IMR-90 (cell line): ENCODE results near the gene NRL. TPM values are rescaled to one million over a fixed set of nuclear protein-coding genes. Genes with fewer than 3 reads are reported as not detected.

ENCODE experiments used
- ATAC-seq: fragments of 200-7000 bp; cut with Tn5 transposase; 2 replicates; pipeline ENCODE4 v1.9.1; 2020; ENCODE audit warnings: low read depth, mild to moderate bottlenecking, moderate library complexity
- BruUV-seq: library from RNA; stranded (reverse); fragments of 400-500 nt; replicated peaks from 2 replicates; lab custom pipeline; 2021; lab: Mats Ljungman, UMichigan
- CTCF ChIA-PET: fragments of 300-600 bp; formaldehyde crosslinking; extraction: SDS; loops from one replicate; lab custom pipeline; 2021; ENCODE audit warnings: antibody characterized with exemption; lab: Yijun Ruan, JAX
- POLR2A ChIA-PET: fragments of 300-600 bp; sonication (Branson Sonifier 250); formaldehyde crosslinking; loops from one replicate; lab custom pipeline; 2022; ENCODE audit warnings: antibody characterized with exemption; ENCODE audit not compliant: unreplicated experiment; lab: Charles Lee
- DNase-seq: peaks from one replicate; pipeline ENCODE4 v3.0.0; 2013
- H2AFZ ChIP-seq: replicated peaks from 2 replicates; pipeline ENCODE3; 2013; ENCODE audit warnings: low read length, mild to moderate bottlenecking; ENCODE audit not compliant: poor library complexity
- H2AK5ac ChIP-seq: 2 replicates; pipeline ENCODE4 v1.6.1; 2013; ENCODE audit warnings: low read depth, low read length, inconsistent platforms
- H2AK9ac ChIP-seq: replicated peaks from 2 replicates; pipeline ENCODE3; 2013; ENCODE audit warnings: mild to moderate bottlenecking, low read depth, low read length, moderate library complexity; ENCODE audit not compliant: poor library complexity
- H2BK120ac ChIP-seq: 2 replicates; pipeline ENCODE4 v1.6.1; 2013; ENCODE audit warnings: low read depth, low read length, inconsistent platforms
- H2BK15ac ChIP-seq: 3 replicates; pipeline ENCODE4 v1.6.1; 2013; ENCODE audit warnings: low read depth, low read length, inconsistent platforms
- H2BK20ac ChIP-seq: 2 replicates; pipeline ENCODE4 v1.6.1; 2013; ENCODE audit warnings: low read depth, mild to moderate bottlenecking, inconsistent platforms, low read length, moderate library complexity
- H2BK5ac ChIP-seq: 2 replicates; pipeline ENCODE4 v1.6.1; 2013; ENCODE audit warnings: mild to moderate bottlenecking, low read depth, low read length, inconsistent platforms; ENCODE audit not compliant: poor library complexity, severe bottlenecking
- H3K14ac ChIP-seq: replicated peaks from 2 replicates; pipeline ENCODE4 v1.6.1; 2013; ENCODE audit warnings: low read depth, low read length, inconsistent platforms
- H3K18ac ChIP-seq: 2 replicates; pipeline ENCODE4 v1.6.1; 2013; ENCODE audit warnings: low read depth, low read length, control low read depth
- H3K23ac ChIP-seq: 2 replicates; pipeline ENCODE4 v1.6.1; 2013; ENCODE audit warnings: low read depth, low read length, inconsistent platforms
- H3K27ac ChIP-seq: 2 replicates; pipeline ENCODE4 v1.5.1; 2013; ENCODE audit warnings: mild to moderate bottlenecking, control low read depth, low read length; ENCODE audit not compliant: insufficient read depth
- H3K27me3 ChIP-seq: 2 replicates; pipeline ENCODE4 v1.6.1; 2013; ENCODE audit warnings: low read length; ENCODE audit not compliant: control insufficient read depth, insufficient read depth
- H3K36me3 ChIP-seq: 2 replicates; pipeline ENCODE4 v1.6.1; 2013; ENCODE audit warnings: low read length, mixed read lengths; ENCODE audit not compliant: control insufficient read depth, insufficient read depth
- H3K4ac ChIP-seq: 2 replicates; pipeline ENCODE4 v1.6.1; 2013; ENCODE audit warnings: low read depth, low read length, inconsistent platforms
- H3K4me1 ChIP-seq: 2 replicates; pipeline ENCODE4 v1.6.1; 2013; ENCODE audit warnings: low read length, mixed read lengths; ENCODE audit not compliant: control insufficient read depth, insufficient read depth
- H3K4me2 ChIP-seq: 2 replicates; pipeline ENCODE4 v1.6.1; 2013; ENCODE audit warnings: low read depth, mild to moderate bottlenecking, control low read depth, low read length, moderate library complexity
- H3K4me3 ChIP-seq: 2 replicates; pipeline ENCODE4 v1.5.1; 2013; ENCODE audit warnings: low read depth, mild to moderate bottlenecking, control low read depth, low read length, moderate library complexity; ENCODE audit not compliant: insufficient read depth
- H3K56ac ChIP-seq: 2 replicates; pipeline ENCODE4 v1.6.1; 2013; ENCODE audit warnings: low read length, inconsistent platforms; ENCODE audit not compliant: insufficient read depth; ENCODE audit errors: extremely low read depth
- H3K79me1 ChIP-seq, 2 experiments: 2 replicates each; pipeline ENCODE4 v1.6.1; 2013; ENCODE audit warnings: low read length in 2 of 2, inconsistent platforms in 1 of 2, low read depth in 1 of 2
- H3K9ac ChIP-seq: 2 replicates; pipeline ENCODE4 v1.6.1; 2013; ENCODE audit warnings: low read depth, low read length, control low read depth
- H3K9me1 ChIP-seq: 2 replicates; pipeline ENCODE4 v1.6.1; 2013; ENCODE audit warnings: low read length, inconsistent platforms; ENCODE audit not compliant: insufficient read depth
- H3K9me3 ChIP-seq: 2 replicates; pipeline ENCODE4 v1.6.1; 2013; ENCODE audit warnings: low read length; ENCODE audit not compliant: control insufficient read depth, insufficient read depth
- H4K20me1 ChIP-seq: 2 replicates; pipeline ENCODE4 v1.6.1; 2013; ENCODE audit warnings: low read length, inconsistent platforms; ENCODE audit not compliant: insufficient read depth
- H4K5ac ChIP-seq: 2 replicates; pipeline ENCODE4 v1.6.1; 2013; ENCODE audit warnings: mild to moderate bottlenecking, low read depth, low read length, control low read depth
- H4K8ac ChIP-seq, 2 experiments: 2 replicates each; pipeline ENCODE4 v1.6.1; 2013; ENCODE audit warnings: low read depth in 2 of 2, low read length in 2 of 2, control low read depth in 1 of 2, inconsistent platforms in 1 of 2
- H4K91ac ChIP-seq: 2 replicates; pipeline ENCODE4 v1.6.1; 2013; ENCODE audit warnings: low read depth, low read length, inconsistent platforms; ENCODE audit not compliant: insufficient read depth
- BHLHE40 ChIP-seq: fragments of 150-350 bp; IDR thresholded peaks from 2 replicates; pipeline ENCODE4 v1.6.1; 2016; ENCODE audit warnings: mild to moderate bottlenecking, low read depth, low read length
- CEBPB ChIP-seq: IDR thresholded peaks from 2 replicates; pipeline ENCODE4 v1.6.1; 2012; ENCODE audit warnings: low read depth, low read length, improper control_type of control experiment
- CHD1 ChIP-seq: IDR thresholded peaks from 2 replicates; pipeline ENCODE4 v1.6.1; 2012; ENCODE audit warnings: low read depth, low read length, improper control_type of control experiment
- FOS ChIP-seq: fragments of 150-350 bp; IDR thresholded peaks from 2 replicates; pipeline ENCODE4 v1.6.1; 2016; ENCODE audit warnings: low read depth, low read length
- MAFK ChIP-seq: IDR thresholded peaks from 2 replicates; pipeline ENCODE4 v1.6.1; 2012; ENCODE audit warnings: low read depth, low read length, improper control_type of control experiment
- MAZ ChIP-seq: IDR thresholded peaks from 2 replicates; pipeline ENCODE4 v1.6.1; 2012; ENCODE audit warnings: low read depth, mild to moderate bottlenecking, low read length, improper control_type of control experiment, moderate library complexity, borderline replicate concordance
- MXI1 ChIP-seq: IDR thresholded peaks from 2 replicates; pipeline ENCODE4 v1.6.1; 2012; ENCODE audit warnings: low read depth, mild to moderate bottlenecking, low read length, moderate library complexity, borderline replicate concordance
- NFE2L2 ChIP-seq: fragments of 150-350 bp; IDR thresholded peaks from 2 replicates; pipeline ENCODE4 v1.6.1; 2016; ENCODE audit warnings: low read depth, mild to moderate bottlenecking, low read length
- POLR2A ChIP-seq: IDR thresholded peaks from 2 replicates; pipeline ENCODE4 v1.6.1; 2012; ENCODE audit warnings: mild to moderate bottlenecking, low read depth, low read length
- RCOR1 ChIP-seq: IDR thresholded peaks from 2 replicates; pipeline ENCODE4 v1.6.1; 2012; ENCODE audit warnings: mild to moderate bottlenecking, low read length, improper control_type of control experiment; ENCODE audit not compliant: insufficient replicate concordance
- RFX5 ChIP-seq: IDR thresholded peaks from 2 replicates; pipeline ENCODE4 v1.8.0; 2012; ENCODE audit warnings: low read depth, mild to moderate bottlenecking, low read length, moderate library complexity
- SMC3 ChIP-seq: fragments of 150-350 bp; IDR thresholded peaks from 2 replicates; pipeline ENCODE4 v1.6.1; 2016; ENCODE audit warnings: low read depth, mild to moderate bottlenecking, antibody characterized with exemption, low read length, moderate library complexity
- WGBS, 2 experiments: methylation state at CpG; one replicate each; pipeline versions ENCODE4 v1.1.5 to v1.1.7; 2013; ENCODE audit warnings: missing lambda C conversion rate in 2 of 2; ENCODE audit not compliant: insufficient read length in 1 of 2; ENCODE audit errors: extremely low coverage in 2 of 2; 5-methylcytosine and 5-hydroxymethylcytosine counted together
- dilution Hi-C: fragments of 300-500 bp; cut with HindIII; formaldehyde crosslinking; loops from one replicate; pipeline ENCODE4 v1.14.3; 2018; ENCODE audit warnings: low sequenced_read_pairs; ENCODE audit not compliant: unreplicated experiment
- in situ Hi-C: fragments of 300-500 bp; cut with MboI; formaldehyde crosslinking; loops from 3 replicates; pipeline ENCODE4 v1.14.3; 2019; ENCODE audit warnings: low sequenced_read_pairs, inconsistent platforms, mixed read lengths
- intact Hi-C: fragments of 100-400 bp; cut with micrococcal nuclease; formaldehyde crosslinking; loops from 2 replicates; pipeline ENCODE4 v1.10.0; 2022
- polyA plus RNA-seq, 3 experiments: library from polyadenylated mRNA; depleted of rRNA; stranded (reverse); fragments of >200 nt; gene quantifications; 2 replicates each; pipeline ENCODE4 v1.2.3, GENCODE V29; 2012; ENCODE audit warnings: low replicate concordance in 1 of 3
- total RNA-seq: library from RNA; depleted of rRNA; stranded (reverse); fragments of >200 nt; gene quantifications from 2 replicates; pipeline ENCODE4 v1.2.3, GENCODE V29; 2012
- TF ChIP-seq, protein P1 (sequence below): conservative IDR thresholded peaks from 2 replicates; pipeline ENCODE4 v1.5.1; 2012; ENCODE audit warnings: mild to moderate bottlenecking, low read depth, low read length, improper control_type of control experiment
- TF ChIP-seq, protein P2 (sequence below): fragments of 150-350 bp; IDR thresholded peaks from 2 replicates; pipeline ENCODE4 v1.6.1; 2016; ENCODE audit warnings: low read depth, mild to moderate bottlenecking, low read length, moderate library complexity, borderline replicate concordance
- TF ChIP-seq, protein P3 (sequence below): fragments of 150-350 bp; IDR thresholded peaks from 2 replicates; pipeline ENCODE4 v1.6.1; 2017; ENCODE audit warnings: mild to moderate bottlenecking, antibody characterized with exemption, low read length, low read depth

The NRL gene
- total and polyA plus RNA-seq, 2 of the 4 experiments (the other 2 are of a cell fraction) = 0.18 to 0.70 TPM

DNA sequence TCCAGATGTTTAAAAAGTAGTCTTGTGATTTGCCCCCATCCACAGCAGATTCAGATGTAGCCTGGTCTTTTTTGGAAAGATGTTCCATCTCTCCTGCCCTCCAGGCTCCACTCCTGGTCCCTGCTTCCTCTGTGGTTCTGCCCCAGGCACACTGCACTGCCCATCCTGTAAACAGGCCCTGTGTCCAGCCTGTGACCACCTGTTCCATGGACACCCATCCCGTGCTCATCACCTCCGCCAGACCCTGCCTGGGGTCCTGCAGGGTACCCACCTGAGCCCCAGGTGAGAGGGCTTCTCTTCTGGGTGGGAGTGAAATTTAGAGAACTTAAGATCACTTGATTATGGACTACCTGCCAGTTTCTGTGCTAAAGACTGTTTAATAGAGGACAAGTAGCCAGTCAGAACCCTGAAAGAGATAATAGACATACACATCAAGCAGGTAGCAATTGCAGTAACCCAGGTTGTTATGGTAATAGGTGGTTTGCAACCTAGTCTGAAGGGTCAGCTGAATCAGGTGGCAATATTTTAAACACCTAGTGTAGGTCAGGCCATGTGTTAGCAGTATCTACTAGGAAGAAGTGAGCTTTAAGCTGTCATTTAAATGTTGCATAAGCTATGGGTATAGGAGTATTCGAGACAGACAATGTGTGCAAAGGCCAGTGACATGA lies 34.7 kb upstream of the NRL start:
- dilution Hi-C loops = no loop called here
- Histone ChIP-seq H3K27me3 (no peaks in the 10 kb centered on the region), H4K20me1 (peaks cover 10% of the 10 kb centered on the region), H3K18ac (no peak overlapping the region), H2AFZ (no peak overlapping the region), H3K56ac (no peak overlapping the region), H3K4me3 (no peak overlapping the region), H2BK120ac (no peak overlapping the region), H3K23ac (no peak overlapping the region), H3K79me1 (peaks cover 32 to 56% of the 10 kb centered on the region in 2 experiments), H3K27ac (no peak overlapping the region), H3K36me3 (peaks cover 39% of the 10 kb centered on the region), H4K91ac (no peak overlapping the region), H3K14ac (no peak overlapping the region), H3K4me1 (peaks cover 9% of the 10 kb centered on the region), H2AK5ac (no peak overlapping the region), H2BK5ac (no peak overlapping the region), H2BK15ac (no peak overlapping the region), H3K4ac (no peak overlapping the region), H3K9ac (no peak overlapping the region), H2AK9ac (no peak overlapping the region), H4K5ac (no peak overlapping the region), H3K4me2 (no peak overlapping the region), H3K9me1 (peaks cover 8% of the 10 kb centered on the region), H2BK20ac (no peak overlapping the region), H4K8ac (no peak overlapping the region), H3K9me3 (no peaks in the 10 kb centered on the region)
- no TSS peak for BruUV-seq
- ChIA-PET CTCF (interaction anchor here (0.5 to 4.3 kb wide), 2 partner anchors 10 to 11 kb away, joined by 3 to 14 read pairs; partner anchors contain the start of gene IRF9), POLR2A (interaction anchor here (0.7 kb wide), 1 partner anchor 12 kb away, joined by 3 read pairs; the partner anchor contains the start of gene IRF9)
- DNase-seq = no peak
- no CpG with 5 or more reads among the region's 3 CpGs for WGBS, 2 experiments
- in situ Hi-C loops = loop anchor here (25.0 kb wide), 2 partner anchors 837 to 1062 kb away; partner anchors contain the start of genes ACIN1, BCL2L2, C14orf119 and PABPN1
- no peak for ATAC-seq
- intact Hi-C loops = no loop called here
- TF ChIP-seq, protein P1, sequence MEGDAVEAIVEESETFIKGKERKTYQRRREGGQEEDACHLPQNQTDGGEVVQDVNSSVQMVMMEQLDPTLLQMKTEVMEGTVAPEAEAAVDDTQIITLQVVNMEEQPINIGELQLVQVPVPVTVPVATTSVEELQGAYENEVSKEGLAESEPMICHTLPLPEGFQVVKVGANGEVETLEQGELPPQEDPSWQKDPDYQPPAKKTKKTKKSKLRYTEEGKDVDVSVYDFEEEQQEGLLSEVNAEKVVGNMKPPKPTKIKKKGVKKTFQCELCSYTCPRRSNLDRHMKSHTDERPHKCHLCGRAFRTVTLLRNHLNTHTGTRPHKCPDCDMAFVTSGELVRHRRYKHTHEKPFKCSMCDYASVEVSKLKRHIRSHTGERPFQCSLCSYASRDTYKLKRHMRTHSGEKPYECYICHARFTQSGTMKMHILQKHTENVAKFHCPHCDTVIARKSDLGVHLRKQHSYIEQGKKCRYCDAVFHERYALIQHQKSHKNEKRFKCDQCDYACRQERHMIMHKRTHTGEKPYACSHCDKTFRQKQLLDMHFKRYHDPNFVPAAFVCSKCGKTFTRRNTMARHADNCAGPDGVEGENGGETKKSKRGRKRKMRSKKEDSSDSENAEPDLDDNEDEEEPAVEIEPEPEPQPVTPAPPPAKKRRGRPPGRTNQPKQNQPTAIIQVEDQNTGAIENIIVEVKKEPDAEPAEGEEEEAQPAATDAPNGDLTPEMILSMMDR = no peak
- TF ChIP-seq MAZ (no peak), CHD1 (no peak), SMC3 (no peak), MAFK (no peak), CEBPB (no peak), BHLHE40 (no peak), RFX5 (no peak), RCOR1 (no peak), POLR2A (no peak), MXI1 (no peak), FOS (no peak), NFE2L2 (no peak)
- TF ChIP-seq, protein P2, sequence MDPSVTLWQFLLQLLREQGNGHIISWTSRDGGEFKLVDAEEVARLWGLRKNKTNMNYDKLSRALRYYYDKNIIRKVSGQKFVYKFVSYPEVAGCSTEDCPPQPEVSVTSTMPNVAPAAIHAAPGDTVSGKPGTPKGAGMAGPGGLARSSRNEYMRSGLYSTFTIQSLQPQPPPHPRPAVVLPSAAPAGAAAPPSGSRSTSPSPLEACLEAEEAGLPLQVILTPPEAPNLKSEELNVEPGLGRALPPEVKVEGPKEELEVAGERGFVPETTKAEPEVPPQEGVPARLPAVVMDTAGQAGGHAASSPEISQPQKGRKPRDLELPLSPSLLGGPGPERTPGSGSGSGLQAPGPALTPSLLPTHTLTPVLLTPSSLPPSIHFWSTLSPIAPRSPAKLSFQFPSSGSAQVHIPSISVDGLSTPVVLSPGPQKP = no peak
- TF ChIP-seq, protein P3, sequence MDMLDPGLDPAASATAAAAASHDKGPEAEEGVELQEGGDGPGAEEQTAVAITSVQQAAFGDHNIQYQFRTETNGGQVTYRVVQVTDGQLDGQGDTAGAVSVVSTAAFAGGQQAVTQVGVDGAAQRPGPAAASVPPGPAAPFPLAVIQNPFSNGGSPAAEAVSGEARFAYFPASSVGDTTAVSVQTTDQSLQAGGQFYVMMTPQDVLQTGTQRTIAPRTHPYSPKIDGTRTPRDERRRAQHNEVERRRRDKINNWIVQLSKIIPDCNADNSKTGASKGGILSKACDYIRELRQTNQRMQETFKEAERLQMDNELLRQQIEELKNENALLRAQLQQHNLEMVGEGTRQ = no peak
